Measurements from ENCODE around the gene MTF1.

The MTF1 gene

GRCh38 chr1:37822906-37823815 is 36.2 kb downstream of the MTF1 start:
- peaks cover 42% of the 10 kb centered on the region for H3K36me3 ChIP-seq (replicated peaks)
- no peak overlapping the region for H3K4me3 ChIP-seq (ENCODE audit: low read depth, low read length)

GRCh38 chr1:37821481-37821880 is 37.9 kb downstream of the MTF1 start:
- no peak for TF ChIP-seq CTCF (IDR thresholded peaks at IDR 0.05; ENCODE audit: low read depth, low read length, missing control alignments)
- H3K27ac ChIP-seq: no peak overlapping the region
- no peak for DNase-seq
- H3K4me3 ChIP-seq (ENCODE audit: low read depth, low read length): no peak overlapping the region
- no peaks in the 10 kb centered on the region for H3K27me3 ChIP-seq (replicated peaks)
- in situ Hi-C loops (cut with HindIII; ENCODE audit: low pct_ligation_motif_present, low sequenced_read_pairs): no loop called here
- peaks cover 50% of the 10 kb centered on the region for H3K36me3 ChIP-seq (replicated peaks)

More at GRCh38 chr1:37822906-37823815, 36.2 kb downstream of the MTF1 start:
- peak; percentile 8 for DNase-seq
- in situ Hi-C loops (cut with HindIII; ENCODE audit: low pct_ligation_motif_present, low sequenced_read_pairs): no loop called here
- TF ChIP-seq CTCF (IDR thresholded peaks at IDR 0.05; ENCODE audit: low read depth, low read length, missing control alignments): no peak
- Histone ChIP-seq H3K27ac (no peak overlapping the region), H3K27me3 (replicated peaks) (no peaks in the 10 kb centered on the region)

GRCh38 chr1:37817481-37817880 is 41.9 kb downstream of the MTF1 start:
- no peak overlapping the region for H3K27ac ChIP-seq
- no peak for DNase-seq
- H3K36me3 ChIP-seq (replicated peaks): peaks cover 50% of the 10 kb centered on the region
- H3K4me3 ChIP-seq (ENCODE audit: low read depth, low read length): no peak overlapping the region
- in situ Hi-C loops (cut with HindIII; ENCODE audit: low pct_ligation_motif_present, low sequenced_read_pairs): no loop called here
- no peaks in the 10 kb centered on the region for H3K27me3 ChIP-seq (replicated peaks)
- no peak for TF ChIP-seq CTCF (IDR thresholded peaks at IDR 0.05; ENCODE audit: low read depth, low read length, missing control alignments)

GRCh38 chr1:37814252-37814651 is 45.1 kb downstream of the MTF1 start:
- H3K4me3 ChIP-seq (ENCODE audit: low read depth, low read length): no peak overlapping the region
- H3K36me3 ChIP-seq (replicated peaks): peaks cover 25% of the 10 kb centered on the region
- no peak overlapping the region for H3K27ac ChIP-seq
- no peak for DNase-seq
- in situ Hi-C loops (cut with HindIII; ENCODE audit: low pct_ligation_motif_present, low sequenced_read_pairs): no loop called here
- TF ChIP-seq CTCF (IDR thresholded peaks at IDR 0.05; ENCODE audit: low read depth, low read length, missing control alignments): no peak
- no peaks in the 10 kb centered on the region for H3K27me3 ChIP-seq (replicated peaks)

- Histone ChIP-seq H3K36me3 (replicated peaks) (peaks cover 23% of the 10 kb centered on the region), H3K27ac (no peak overlapping the region), H3K4me3 (ENCODE audit: low read depth, low read length) (no peak overlapping the region), H3K27me3 (replicated peaks) (no peaks in the 10 kb centered on the region)
- DNase-seq: no peak
- in situ Hi-C loops (cut with HindIII; ENCODE audit: low pct_ligation_motif_present, low sequenced_read_pairs): no loop called here
- no peak for TF ChIP-seq CTCF (IDR thresholded peaks at IDR 0.05; ENCODE audit: low read depth, low read length, missing control alignments)
Observed at GRCh38 chr1:37813529-37814145, 45.8 kb downstream of the MTF1 start.

All from brain microvascular endothelial cell (primary cell).